Fibroblast of mammary gland (primary cell): ENCODE results near the gene IGF1R.
A peak's percentile ranks its signal among the peaks of the same experiment; 100 is the strongest.

ENCODE experiments used
- DNase-seq: peaks from one replicate; pipeline ENCODE4 v3.0.0-alpha.2; 2010; ENCODE audit warnings: low read depth
- H3K4me3 ChIP-seq: 2 replicates; pipeline ENCODE4 v1.5.1; 2011; ENCODE audit warnings: low read depth, mild to moderate bottlenecking, low read length, moderate library complexity; ENCODE audit not compliant: control insufficient read depth
- TF ChIP-seq, protein P1 (sequence below): conservative IDR thresholded peaks from 2 replicates; pipeline ENCODE4 v1.5.1; 2011; ENCODE audit warnings: low read depth, low read length, inconsistent platforms; ENCODE audit not compliant: control insufficient read depth, insufficient read depth

Gene IGF1R

DNA sequence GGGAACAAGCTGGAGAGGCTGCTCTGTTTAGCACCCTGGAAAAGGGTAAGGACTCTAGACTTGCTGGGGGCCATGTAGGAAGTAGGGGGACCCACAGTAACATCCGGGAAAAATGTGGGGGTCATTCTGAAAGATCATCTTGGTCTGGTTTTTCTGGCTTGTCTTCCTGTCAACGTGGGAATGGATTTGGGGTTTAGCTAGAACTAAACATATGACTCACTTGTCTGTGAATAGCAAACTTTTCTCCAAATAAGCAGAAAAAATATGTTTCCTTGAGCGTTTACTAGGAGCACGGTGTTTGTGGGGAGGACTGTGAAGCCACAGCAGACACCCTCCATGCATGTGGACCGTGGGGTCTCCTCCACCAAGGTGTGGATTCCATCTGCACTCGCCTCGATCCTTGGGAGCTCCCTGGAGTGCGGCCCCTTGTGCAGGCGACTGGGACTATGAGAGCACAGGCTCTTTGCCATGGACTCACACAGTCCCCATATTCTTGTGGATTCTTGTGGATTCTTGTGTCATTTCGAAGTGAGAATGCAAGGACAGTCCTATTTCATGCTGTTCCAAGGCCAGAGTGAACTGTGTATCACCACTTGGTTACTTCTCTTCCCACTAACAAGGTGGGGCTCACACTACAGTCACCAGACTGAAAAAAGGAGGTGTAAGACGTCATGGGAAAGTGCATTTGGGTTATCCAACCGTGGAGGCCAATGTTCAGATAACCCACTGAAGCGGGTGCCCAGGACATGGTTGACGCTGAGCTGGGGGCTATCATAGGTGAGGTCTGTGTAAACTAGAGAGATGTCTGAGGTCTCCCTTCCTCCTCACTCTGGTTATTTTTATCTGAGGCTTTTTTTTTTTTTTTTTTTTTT lies 333.7 kb downstream of the IGF1R start:
- peak; percentile 33 for DNase-seq

DNA sequence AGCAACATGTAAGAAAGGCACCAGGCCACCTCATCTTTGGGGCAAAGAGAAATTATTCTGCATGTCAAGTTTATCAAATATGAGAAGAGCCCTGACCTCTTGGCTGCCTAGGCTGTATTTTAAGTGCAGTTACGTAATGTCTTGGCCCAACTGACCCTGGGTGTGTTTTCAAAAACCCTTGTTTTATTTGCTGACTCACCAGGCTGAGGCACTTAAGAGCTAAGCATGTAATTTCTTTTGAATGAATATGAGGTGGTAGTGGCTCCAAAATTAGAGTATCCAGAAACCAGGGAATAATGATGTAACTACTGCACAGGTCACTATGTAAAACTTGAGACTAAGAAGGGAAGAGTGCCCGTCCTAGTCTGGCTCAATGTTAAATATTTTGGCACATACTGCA lies 335.0 kb downstream of the IGF1R start:
- TF ChIP-seq, protein P1, sequence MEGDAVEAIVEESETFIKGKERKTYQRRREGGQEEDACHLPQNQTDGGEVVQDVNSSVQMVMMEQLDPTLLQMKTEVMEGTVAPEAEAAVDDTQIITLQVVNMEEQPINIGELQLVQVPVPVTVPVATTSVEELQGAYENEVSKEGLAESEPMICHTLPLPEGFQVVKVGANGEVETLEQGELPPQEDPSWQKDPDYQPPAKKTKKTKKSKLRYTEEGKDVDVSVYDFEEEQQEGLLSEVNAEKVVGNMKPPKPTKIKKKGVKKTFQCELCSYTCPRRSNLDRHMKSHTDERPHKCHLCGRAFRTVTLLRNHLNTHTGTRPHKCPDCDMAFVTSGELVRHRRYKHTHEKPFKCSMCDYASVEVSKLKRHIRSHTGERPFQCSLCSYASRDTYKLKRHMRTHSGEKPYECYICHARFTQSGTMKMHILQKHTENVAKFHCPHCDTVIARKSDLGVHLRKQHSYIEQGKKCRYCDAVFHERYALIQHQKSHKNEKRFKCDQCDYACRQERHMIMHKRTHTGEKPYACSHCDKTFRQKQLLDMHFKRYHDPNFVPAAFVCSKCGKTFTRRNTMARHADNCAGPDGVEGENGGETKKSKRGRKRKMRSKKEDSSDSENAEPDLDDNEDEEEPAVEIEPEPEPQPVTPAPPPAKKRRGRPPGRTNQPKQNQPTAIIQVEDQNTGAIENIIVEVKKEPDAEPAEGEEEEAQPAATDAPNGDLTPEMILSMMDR: no peak
- H3K4me3 ChIP-seq: no peak overlapping the region
- peak; percentile 88 for DNase-seq

More for the DNA sequence above, 333.7 kb downstream of the IGF1R start:
- no peak overlapping the region for H3K4me3 ChIP-seq
- TF ChIP-seq, protein P1: no peak

DNA sequence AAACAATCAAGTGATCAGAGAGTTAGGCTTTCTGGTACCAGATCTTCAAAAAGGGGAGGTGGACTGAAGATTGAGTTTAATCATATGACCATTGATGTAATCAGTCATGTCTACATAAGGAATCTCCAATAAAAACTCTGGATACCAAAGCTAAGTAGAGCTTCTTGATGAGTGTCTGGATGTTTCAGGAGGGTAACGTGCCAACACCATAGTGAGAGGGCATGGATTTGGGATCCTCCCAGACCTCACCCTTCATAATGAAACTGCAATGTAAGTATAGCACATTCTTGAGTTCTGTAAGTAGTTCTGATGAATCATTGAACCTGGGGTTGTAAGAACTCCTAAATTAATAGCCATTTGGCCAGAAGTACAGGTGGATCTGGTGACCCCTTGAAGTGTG lies 337.9 kb downstream of the IGF1R start:
- no peak for DNase-seq
- TF ChIP-seq, protein P1: no peak
- no peak overlapping the region for H3K4me3 ChIP-seq

DNA sequence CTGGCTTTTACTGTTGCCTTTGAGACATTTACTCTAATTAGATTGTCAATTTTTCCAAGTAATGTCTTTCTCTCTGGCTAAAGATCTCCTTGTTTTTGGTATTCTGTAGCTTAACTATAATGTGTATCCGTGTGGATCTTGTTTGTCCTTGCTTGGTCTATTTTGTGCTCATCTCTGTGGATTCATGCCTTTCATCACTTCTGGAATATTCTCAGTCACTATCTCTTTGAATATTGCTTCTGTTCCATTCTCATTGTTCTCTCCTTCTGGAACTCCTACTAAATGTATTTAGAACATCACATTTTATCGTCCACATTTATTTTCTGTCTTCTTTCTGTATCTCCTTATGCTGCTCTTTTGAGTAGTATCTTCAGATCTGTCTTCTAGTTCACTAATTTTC lies 346.6 kb downstream of the IGF1R start:
- TF ChIP-seq, protein P1: no peak
- no peak overlapping the region for H3K4me3 ChIP-seq
- DNase-seq: no peak

DNA sequence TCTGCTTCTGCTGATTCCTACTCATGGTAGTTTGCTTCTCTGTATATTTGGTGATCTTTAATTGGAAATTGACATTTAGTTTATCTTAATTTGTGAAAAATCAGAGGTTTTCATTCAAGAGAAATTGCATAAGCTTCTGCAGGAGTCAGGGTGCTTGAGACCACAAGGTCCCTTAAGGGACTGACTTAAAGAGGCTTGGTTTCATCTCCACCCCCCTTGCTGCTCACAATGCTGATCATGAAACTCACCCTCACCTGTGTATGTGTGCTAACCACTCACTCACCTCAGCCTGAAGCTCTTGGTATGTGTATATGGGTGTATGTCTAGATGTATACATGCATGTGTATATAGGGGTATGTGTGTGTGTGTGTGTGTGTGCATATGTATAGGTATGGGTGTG lies 347.8 kb downstream of the IGF1R start:
- DNase-seq: no peak
- TF ChIP-seq, protein P1: no peak
- H3K4me3 ChIP-seq: no peak overlapping the region

DNA sequence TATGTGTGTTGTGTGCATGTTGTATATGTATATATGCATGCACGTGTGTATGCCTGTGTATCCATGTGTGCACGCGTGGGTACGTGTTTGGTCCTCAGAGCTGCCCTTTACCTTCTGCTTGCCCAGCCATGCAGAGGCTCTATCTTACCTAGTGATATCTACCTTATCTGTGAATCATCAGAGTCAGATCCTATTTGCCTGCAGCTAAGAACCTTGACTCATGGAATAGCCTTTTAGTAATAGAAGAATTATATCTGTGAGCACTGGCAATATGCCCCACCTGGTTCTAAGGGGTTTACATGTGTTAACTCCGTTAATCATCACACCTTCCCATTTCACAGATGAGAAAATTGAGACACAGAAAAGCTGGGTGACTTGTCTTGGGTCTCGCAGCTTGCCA lies 348.3 kb downstream of the IGF1R start:
- TF ChIP-seq, protein P1: no peak
- H3K4me3 ChIP-seq: no peak overlapping the region
- no peak for DNase-seq
